ENCODE measurements around the gene ZNF692.
"Not testable (repeated sequence)": the region's sequence is repeated elsewhere in the genome, so short reads cannot be mapped to it uniquely, and the experiment has no call there.

Gene ZNF692

DNA sequence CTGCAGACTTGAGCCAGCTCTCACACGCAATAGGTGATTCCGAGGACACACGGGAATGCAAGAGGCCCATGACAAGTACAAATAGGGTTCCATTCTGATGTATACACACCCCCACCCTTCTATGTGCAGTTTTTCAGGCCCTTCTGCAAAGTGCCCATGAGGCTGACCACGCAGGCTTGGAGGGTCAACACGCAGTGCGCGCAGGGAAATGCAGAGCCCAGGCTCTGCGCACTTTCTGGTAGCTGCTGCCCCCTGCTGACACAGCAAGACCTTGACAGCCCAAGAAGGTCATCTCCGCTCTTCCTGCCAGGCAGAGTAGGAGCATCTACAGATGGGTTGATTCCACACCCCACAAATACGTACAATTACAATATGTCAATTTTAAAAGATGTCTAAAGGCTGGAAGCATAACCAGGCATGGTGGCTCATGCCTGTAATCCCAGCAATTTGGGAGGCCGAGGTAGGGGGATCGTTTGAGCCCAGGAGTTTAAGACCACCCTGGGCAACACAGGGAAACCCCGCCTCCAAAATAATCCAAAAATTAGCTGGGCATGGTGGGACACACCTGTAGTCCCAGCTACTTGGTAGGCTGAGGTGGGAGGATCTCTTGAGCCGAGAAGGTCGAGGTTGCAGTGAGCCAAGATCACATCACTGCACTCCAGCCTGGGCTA, 51.7 kb downstream of the ZNF692 start:
- peak; percentile 78 to 79 for DNase-seq

DNA sequence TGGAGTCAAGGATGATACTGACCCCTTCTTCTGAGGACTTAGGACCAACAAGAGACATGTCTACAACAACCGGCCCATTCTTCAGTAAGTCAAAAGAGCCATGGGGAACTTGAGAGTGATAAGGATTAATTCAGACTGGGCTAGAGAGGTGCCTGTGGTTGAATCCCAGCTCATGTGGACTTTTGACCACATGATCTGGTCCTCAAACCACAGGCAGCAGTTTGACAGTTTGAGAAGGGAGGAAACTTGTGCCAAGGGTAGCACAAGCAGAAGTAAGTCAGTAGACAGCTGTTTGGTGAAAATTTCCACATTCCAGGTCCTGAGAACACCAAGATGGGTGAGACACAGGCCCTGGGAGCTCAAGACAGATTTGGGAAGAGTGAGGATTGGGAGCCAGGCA, 53.0 kb downstream of the ZNF692 start:
- peak; percentile 83 to 85 for DNase-seq

DNA sequence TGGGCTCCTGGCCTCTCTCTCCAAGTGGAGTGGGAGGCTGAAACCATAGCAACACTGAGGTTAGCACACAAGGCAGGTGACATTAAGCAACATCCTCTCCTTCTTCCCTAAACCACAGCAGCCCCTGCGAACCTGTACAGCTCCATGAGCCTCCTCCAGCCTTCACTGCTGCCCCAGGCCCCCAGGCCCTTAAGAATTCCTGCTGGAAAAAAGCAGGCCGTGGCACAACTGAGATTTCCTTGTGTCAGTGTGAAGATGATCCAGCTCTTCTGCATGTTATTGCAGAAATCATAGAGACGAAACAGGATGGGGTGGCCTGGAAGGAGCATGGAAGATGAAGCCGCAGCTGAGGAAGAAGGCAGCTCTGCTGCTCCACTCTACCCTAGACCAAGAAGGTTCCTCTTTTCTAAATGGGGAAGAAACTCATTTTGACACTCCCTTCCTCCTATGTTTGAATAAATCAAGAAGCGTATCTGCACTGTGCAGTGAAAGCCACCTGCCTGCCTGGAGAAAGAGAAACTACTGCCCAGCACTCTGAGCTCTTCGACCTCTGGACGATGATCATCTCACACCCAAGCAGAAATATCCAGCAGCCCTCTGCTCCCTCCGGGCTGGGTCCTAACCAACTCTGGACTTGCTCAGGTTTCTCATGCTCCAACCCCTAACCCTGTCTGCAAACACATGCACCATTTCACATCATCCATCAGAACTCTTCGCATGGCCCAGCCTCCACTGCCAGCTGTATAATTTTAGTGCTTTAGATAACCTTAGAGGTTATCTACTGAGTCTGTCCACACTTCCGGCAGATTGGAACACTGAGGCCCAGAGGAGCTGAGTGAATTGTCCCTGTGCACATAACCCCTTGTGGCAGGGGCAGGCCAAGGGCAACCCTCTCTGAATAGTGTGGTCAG, 53.9 kb downstream of the ZNF692 start:
- DNase-seq, result peak; percentile 84 to 92

DNA sequence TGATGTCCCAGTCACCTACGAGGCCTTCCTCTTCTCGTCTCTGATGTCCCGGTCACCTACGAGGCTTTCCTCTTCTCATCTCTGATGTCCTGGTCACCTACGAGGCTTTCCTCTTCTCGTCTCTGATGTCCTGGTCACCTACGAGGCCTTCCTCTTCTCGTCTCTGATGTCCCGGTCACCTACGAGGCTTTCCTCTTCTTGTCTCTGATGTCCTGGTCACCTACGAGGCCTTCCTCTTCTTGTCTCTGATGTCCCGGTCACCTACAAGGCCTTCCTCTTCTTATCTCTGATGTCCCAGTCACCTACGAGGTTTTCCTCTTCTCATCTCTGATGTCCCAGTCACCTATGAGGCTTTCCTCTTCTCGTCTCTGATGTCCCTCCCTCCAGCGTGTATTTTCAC, 55.4 kb downstream of the ZNF692 start:
- DNase-seq, result not testable (repeated sequence)

DNA sequence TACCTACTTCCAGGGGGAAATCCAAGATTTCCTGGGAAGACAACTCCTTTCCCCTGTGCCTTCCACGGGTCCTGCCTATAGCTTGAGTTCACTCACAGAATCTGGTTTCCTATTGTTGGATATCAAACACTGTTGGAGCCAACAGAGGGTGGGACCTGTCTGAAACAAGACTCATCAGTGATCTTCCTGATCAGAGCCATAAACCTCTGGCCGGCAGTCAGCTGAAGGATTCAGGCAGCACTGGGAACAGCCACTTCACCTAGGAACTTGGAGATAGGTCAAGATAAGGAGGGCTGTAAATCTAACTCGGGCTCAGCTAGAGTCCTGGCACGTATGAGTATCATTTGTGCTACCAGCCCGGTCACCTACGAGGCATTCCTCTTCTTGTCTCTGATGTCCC, 56.4 kb downstream of the ZNF692 start:
- no peak for DNase-seq

DNA sequence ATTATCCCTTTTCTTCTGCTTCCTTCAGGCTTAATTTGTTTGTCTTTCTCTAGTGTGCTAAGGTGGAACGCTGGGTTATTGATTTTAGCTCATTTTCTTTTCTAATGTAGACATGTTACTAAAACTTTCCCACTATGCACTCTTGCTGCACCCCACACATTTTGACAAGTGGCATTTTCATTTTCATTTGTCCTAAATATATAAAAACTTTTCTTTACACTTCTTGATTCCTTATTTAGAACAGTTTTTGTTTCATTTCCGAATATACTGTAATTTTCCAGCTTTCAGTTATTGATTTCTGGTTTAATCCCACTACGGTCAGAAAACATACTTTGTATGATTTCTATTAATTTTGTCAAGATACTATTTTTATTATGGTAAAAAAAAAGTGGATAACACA, 58.4 kb downstream of the ZNF692 start:
- DNase-seq, result no peak
